DMS153 treated with DMSO at 0.1 percent for 48 hours (cell line): Measurements from ENCODE around the gene RGS3.

Experiments
- DNase-seq: peaks from one replicate; lab custom pipeline; 2025; ENCODE audit not compliant: unreplicated experiment; lab: John Stamatoyannopoulos, UW

Gene RGS3

GRCh38 chr9:113568571-113569321 lies 105.2 kb downstream of the RGS3 start:
- DNase-seq = peak; percentile 51

DNA sequence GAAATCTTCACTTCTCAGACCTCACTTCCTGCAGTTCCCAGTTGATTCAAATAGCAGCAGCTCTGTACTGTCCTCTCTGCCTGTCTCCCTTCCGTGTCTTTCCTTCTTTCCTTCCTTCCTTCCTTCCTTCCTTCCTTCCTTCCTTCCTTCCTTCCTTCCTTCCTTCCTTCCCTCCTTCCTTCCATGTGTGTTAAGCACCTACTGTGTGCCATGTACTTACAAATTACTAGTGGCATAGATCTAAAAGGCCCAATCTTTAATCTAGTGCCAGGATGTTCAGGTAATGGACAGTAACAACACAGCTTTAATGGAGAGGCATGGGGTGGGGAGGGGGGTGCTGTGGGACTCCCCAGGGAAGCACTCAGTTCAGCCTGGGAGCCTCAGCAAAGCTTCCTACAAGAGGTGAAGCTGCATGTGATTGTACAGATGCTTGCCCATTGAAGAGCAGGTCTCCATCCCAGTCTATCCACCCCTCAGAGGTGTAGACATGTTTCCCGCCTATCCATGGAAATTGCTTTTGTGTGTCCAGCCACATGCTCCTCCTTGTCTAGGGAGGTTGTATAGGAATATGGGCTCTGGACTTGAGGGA lies 106.0 kb downstream of the RGS3 start:
- no peak for DNase-seq

- DNase-seq = no peak
These were observed 106.6 kb downstream of the RGS3 start for GRCh38 chr9:113570106-113570505.

DNA sequence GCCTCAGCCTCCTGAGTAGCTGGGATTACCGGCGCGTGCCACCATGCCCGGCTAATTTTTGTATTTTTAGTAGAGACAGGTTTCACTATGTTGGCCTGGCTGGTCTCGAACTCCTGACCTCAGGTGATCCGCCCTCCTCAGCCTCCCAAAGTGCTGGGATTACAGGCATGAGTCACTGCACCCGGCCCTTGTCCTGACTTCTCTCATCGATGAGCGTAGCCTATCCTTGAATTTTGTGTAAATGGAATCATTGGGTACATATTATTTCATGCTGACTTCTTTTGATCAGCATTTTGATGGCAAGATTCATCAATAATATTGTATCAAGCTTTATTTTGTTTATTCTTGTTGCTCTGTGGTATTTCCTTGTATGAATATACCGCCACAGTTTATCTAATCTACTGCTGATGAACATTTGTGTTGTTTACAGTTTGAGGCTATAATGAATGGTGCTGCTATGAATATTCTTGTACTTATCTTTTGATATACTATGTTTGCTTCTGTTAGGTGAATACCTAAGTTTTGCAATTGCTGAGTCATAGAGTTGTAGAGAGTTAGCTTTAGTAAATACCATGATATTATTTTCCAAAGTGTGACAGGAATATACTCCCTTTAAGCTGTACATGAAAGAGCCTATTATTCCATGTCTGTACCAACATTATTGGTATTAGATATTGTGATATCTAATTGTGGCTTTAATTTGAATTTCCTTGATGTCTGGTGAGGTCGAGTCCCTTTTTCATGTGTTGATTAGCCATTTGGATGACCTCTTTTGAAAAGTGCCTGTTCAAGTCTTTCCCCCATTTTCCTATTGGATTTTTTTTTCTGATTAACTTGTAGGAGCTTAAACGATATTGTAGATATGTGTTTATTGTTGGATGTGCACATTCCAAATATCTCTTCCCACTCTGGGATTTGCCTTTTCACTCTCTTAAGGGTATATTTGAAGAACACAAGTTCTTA lies 107.5 kb downstream of the RGS3 start:
- no peak for DNase-seq

DNA sequence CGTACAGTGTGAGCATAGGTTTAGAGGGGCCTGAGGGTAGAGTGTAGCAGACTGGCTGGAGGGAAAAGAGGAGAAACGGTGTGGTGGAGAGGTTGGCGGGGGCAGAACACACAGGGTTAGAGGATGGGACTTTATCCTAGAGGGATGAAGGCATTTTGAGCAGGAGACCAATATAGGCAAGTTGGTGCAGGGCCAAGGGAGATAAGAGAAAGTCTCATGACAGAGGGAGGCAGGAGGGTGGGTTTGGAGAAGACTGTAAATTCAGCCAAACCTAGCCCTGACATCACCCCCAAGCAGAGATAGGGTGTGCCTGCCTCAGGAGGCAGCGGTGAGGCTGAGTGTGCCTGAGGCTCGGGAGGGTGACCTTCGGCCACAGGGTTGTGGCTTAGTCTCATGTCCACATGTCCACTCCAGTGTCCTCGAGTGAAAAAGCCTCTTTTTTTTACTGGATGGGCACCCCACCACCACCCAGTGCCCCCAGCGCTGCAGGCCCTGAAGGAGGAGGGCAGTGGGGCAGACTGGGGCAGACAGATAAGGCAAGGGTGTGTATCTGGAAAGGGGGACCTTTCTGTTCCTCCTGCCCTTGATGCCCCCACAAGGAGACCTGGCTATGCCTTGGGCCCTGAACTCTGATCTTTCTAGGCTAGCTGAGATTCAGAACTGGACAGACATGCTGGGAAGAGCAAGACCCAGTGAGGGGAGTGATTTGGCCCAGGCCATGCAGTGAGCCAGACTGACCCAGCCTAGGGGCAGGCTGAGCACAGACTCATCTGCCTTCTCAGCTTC lies 108.7 kb downstream of the RGS3 start:
- DNase-seq = no peak

- no peak for DNase-seq
These were observed 109.8 kb downstream of the RGS3 start for GRCh38 chr9:113573046-113573958.

DNA sequence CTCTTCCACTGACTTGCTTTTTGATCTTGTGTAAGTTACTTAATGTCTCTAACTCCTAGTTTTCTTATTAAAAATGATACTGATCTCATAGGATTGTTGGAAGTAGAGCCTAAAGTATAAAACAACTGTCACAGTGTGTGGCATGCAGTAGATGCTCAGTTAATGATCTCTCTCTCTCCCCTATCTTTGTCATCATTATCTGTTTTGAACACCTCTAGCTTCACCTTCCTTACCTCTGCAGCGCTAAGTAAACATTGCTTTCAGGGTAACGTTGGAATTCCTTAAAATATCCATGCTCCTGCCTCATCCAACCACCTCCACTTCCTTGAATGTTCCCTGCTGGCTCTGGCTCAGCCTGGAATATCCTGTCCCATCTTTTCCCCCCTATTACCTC lies 110.4 kb downstream of the RGS3 start:
- DNase-seq = no peak

DNA sequence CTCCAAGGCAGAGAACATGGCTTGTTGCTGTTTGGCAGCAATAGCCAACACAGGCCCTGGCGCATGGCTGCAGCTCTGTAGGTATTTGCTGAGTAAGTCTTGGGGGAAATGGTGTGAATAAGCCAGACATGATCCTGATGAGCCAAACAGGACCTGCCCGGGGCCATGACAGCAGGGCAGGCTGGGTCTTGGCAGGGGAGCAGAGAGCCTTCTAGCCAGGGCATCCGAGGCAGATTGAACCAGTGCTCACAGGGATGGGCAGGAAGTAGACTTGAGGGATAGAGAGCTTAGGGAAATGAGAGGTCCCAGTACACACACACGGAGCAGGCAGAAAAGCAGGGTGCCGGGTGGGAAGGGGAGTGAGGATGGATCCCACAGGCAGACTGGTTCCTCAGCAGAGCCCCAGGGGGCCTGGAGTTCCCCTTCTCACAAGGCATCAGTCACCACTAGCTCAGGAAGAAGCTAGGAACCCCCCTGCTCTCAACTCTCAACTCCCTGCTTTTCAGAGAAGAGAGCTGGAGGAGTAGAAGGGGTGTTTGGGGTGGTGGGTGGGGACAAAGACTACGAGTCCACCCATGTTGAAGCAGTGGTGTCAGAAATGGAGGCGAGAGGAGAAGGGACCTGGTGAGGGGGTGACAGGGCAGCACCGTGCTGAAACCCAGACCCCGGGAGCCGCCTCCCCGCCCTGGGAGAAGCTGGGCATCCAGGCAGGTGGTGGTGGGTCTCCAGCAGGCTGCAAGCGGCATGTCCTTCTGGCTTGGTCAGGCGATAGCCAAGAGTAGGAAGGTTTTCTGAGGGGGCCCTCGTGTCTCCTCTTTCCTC lies 111.1 kb downstream of the RGS3 start:
- no peak for DNase-seq

- DNase-seq = no peak
These were observed 114.2 kb downstream of the RGS3 start for GRCh38 chr9:113577525-113578261.

DNA sequence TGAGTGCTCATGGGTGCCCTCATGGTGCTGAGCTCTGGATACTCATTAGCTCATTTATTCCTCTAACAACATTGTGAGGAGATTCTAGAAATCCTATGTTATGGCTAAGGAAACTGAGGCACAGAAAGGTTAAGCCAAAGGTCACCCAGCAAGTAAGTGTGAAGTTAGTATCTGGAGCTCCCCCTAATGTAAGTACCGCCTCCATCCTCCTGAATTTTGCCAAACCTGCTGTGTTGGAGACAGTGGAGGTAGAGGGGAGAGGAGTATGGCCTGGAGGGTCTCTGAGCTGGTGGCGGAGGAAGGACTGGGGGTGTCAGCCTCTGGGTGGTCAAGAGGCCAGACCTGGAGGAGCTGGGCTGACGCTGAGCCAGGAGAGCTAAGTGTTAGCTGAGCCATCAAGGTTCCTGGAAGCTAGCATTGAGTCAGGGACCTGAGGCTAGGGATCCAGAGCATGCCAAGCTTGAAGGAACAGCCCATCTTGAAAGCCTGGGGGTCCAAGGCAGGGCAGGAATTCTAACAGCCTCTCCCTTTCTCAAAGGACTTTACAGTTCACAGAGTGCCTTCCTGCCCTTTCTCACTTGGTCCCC lies 114.8 kb downstream of the RGS3 start:
- no peak for DNase-seq

GRCh38 chr9:113578882-113579282 lies 115.4 kb downstream of the RGS3 start:
- DNase-seq = peak; percentile 22

GRCh38 chr9:113579283-113580040 lies 115.9 kb downstream of the RGS3 start:
- no peak for DNase-seq

- no peak for DNase-seq
These were observed 116.8 kb downstream of the RGS3 start for GRCh38 chr9:113580041-113580953.

- DNase-seq = no peak
These were observed 117.4 kb downstream of the RGS3 start for GRCh38 chr9:113580954-113581311.

GRCh38 chr9:113581865-113582697 lies 118.6 kb downstream of the RGS3 start:
- no peak for DNase-seq
